ENCODE measurements around the gene TAF1B. TPM values are rescaled to one million over a fixed set of nuclear protein-coding genes. Genes with fewer than 3 reads are reported as not detected.

Gene TAF1B
- total and polyA plus RNA-seq, 10 of the 15 experiments (the other 5 are each of a cell fraction or from before 2014, with no cell fraction given): 8.1 to 18.3 (median 12.4) TPM

DNA sequence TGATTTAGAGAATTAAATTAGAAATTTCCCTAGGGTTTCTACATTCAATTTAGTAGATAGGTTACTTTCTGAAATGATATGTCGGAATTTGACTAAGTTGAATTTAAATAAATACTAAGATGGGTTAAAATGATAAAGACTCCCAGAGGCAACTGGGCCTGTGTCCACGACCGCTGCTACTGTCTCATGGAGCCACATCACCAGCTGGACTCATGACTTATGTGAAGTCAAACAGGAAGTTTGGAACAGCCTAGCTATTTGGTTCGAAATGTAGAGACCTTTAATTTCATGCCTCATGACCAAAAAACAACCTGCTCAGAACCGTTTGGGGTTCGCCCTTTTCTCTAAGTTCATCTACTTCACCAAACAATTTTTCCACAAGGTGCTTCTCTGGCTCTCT lies 130.4 kb downstream of the TAF1B start:
- Histone ChIP-seq H4K20me1 (ENCODE audit: control insufficient read depth, insufficient read depth) (no peaks in the 10 kb centered on the region), H3K4me3 (no peak overlapping the region), H3K79me2 (ENCODE audit: control insufficient read depth, insufficient read depth, low read length) (no peaks in the 10 kb centered on the region), H3K27ac (ENCODE audit: control insufficient read depth, insufficient read depth) (no peak overlapping the region), H3K27me3 (replicated peaks in 1 of 2; ENCODE audit: control insufficient read depth in 2 of 2, insufficient read depth in 2 of 2, low read length in 1 of 2) (no peaks in the 10 kb centered on the region), H3K9ac (ENCODE audit: control insufficient read depth, insufficient read depth, low read length) (no peak overlapping the region), H3K4me2 (ENCODE audit: control insufficient read depth, insufficient read depth) (no peak overlapping the region), H3K36me3 (ENCODE audit: control insufficient read depth in 2 of 2, insufficient read depth in 2 of 2, low read length in 1 of 2) (no peaks in the 10 kb centered on the region), H3K4me1 (ENCODE audit: control insufficient read depth, insufficient read depth, low read length) (no peaks in the 10 kb centered on the region), H3K9me3 (replicated peaks; ENCODE audit: control insufficient read depth, insufficient read depth, low read length) (no peaks in the 10 kb centered on the region; the same call in 2 of the 3 replicates), H2AFZ (ENCODE audit: control insufficient read depth, low read depth, low read length) (no peak overlapping the region)
- ChIA-PET POLR2A (no interaction called here), SMC1A (ENCODE audit: uncharacterized antibody, unreplicated experiment) (interaction anchor here (1.0 kb wide), 1 partner anchor 147 kb away, joined by 3 read pairs; no protein-coding TSS in a partner anchor), CTCF (interaction anchor here (1.5 to 3.4 kb wide), 2 partner anchors 11 to 12 kb away, joined by 3 to 21 read pairs; no protein-coding TSS in a partner anchor), RAD21 (ENCODE audit: unreplicated experiment) (no interaction called here)
- FAIRE-seq (no peak), DNase-seq (ENCODE audit: low read depth, low spot score) (no peak), ATAC-seq (no peak)
- in situ Hi-C loops (cut with MboI): no loop called here
- TF ChIP-seq HDAC2 (IDR thresholded peaks at IDR 0.05): no peak
- no peak for TF ChIP-seq JUND (IDR thresholded peaks at IDR 0.05; ENCODE audit: low read depth, low read length)
- TF ChIP-seq YBX1 (IDR thresholded peaks at IDR 0.05): no peak
- no peak for TF ChIP-seq ASH2L (IDR thresholded peaks at IDR 0.05; ENCODE audit: borderline replicate concordance, low read depth)
- no peak for TF ChIP-seq SMAD1 (IDR thresholded peaks at IDR 0.05; ENCODE audit: low read depth, partially characterized antibody)
- no peak for TF ChIP-seq SMARCA5 (IDR thresholded peaks at IDR 0.05)
- BruUV-seq (replicated peaks): no TSS peak
- intact Hi-C loops (cut with micrococcal nuclease; ENCODE audit: unreplicated experiment): no loop called here
- 75% methylated on average over 6 of the region's 6 CpGs for whole genome bisulfite sequencing (ENCODE audit: insufficient coverage, insufficient replicate concordance, low lambda C conversion rate, missing lambda C conversion rate)

DNA sequence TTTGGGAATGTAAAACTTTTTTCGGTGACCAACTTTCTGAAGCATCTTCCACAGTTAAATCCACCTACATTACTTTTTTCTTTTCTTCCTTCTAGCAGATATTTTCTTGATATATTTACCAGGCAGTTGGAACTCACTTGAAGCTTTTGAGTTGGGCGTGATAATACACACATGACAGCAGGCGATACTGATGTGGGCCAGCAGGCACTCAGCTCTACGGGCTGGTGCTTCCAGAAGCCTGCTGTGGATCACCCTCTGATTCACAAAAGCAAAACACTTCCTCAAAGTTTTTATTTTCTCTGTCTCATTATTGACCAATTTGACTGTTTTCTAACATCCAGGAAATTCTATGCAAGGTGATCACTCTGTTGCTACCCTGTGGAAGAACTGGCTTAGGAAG lies 131.1 kb downstream of the TAF1B start:
- TF ChIP-seq, protein P1, sequence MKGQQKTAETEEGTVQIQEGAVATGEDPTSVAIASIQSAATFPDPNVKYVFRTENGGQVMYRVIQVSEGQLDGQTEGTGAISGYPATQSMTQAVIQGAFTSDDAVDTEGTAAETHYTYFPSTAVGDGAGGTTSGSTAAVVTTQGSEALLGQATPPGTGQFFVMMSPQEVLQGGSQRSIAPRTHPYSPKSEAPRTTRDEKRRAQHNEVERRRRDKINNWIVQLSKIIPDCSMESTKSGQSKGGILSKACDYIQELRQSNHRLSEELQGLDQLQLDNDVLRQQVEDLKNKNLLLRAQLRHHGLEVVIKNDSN (IDR thresholded peaks at IDR 0.05; ENCODE audit: borderline replicate concordance, extremely low read length, insufficient read depth, low read depth, low read length): no peak
- TF ChIP-seq CBFB (IDR thresholded peaks at IDR 0.05; ENCODE audit: low read depth) (no peak), SMAD5 (IDR thresholded peaks at IDR 0.05; ENCODE audit: low read depth) (no peak), EGR1 (IDR thresholded peaks at IDR 0.05; ENCODE audit: borderline replicate concordance in 1 of 2, low read depth in 2 of 2, low read length in 2 of 2) (no peak), RAD21 (IDR thresholded peaks at IDR 0.05; ENCODE audit: insufficient read depth, low read depth, low read length) (no peak), ZZZ3 (IDR thresholded peaks at IDR 0.05; ENCODE audit: control insufficient read depth, insufficient read length, low read depth) (no peak), HDGF (IDR thresholded peaks at IDR 0.05) (no peak), TCF12 (IDR thresholded peaks at IDR 0.05; ENCODE audit: low read depth, low read length) (no peak), ZNF622 (IDR thresholded peaks at IDR 0.05) (no peak)
- TF ChIP-seq, protein P2, sequence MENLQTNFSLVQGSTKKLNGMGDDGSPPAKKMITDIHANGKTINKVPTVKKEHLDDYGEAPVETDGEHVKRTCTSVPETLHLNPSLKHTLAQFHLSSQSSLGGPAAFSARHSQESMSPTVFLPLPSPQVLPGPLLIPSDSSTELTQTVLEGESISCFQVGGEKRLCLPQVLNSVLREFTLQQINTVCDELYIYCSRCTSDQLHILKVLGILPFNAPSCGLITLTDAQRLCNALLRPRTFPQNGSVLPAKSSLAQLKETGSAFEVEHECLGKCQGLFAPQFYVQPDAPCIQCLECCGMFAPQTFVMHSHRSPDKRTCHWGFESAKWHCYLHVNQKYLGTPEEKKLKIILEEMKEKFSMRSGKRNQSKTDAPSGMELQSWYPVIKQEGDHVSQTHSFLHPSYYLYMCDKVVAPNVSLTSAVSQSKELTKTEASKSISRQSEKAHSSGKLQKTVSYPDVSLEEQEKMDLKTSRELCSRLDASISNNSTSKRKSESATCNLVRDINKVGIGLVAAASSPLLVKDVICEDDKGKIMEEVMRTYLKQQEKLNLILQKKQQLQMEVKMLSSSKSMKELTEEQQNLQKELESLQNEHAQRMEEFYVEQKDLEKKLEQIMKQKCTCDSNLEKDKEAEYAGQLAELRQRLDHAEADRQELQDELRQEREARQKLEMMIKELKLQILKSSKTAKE (IDR thresholded peaks at IDR 0.05; ENCODE audit: low read depth, poor library complexity, severe bottlenecking): no peak
- CTCF ChIA-PET: interaction anchor here (1.0 to 3.4 kb wide), 3 partner anchors 10 to 75 kb away, joined by 3 to 21 read pairs (median 5); no protein-coding TSS in a partner anchor
- WGBS (ENCODE audit: insufficient coverage, insufficient replicate concordance, low lambda C conversion rate, missing lambda C conversion rate): 42% methylated on average over 4 of the region's 4 CpGs
- Histone ChIP-seq H4K20me1 (ENCODE audit: control insufficient read depth, insufficient read depth) (no peaks in the 10 kb centered on the region), H2AFZ (ENCODE audit: control insufficient read depth, low read depth, low read length) (no peak overlapping the region), H3K4me2 (ENCODE audit: control insufficient read depth, insufficient read depth) (no peak overlapping the region), H3K27ac (ENCODE audit: control insufficient read depth, insufficient read depth) (no peak overlapping the region), H3K9me3 (replicated peaks; ENCODE audit: control insufficient read depth, insufficient read depth, low read length) (no peaks in the 10 kb centered on the region; the same call in 2 of the 3 replicates), H3K9ac (ENCODE audit: control insufficient read depth, insufficient read depth, low read length) (no peak overlapping the region), H3K4me3 (no peak overlapping the region), H3K4me1 (ENCODE audit: control insufficient read depth, insufficient read depth, low read length) (no peaks in the 10 kb centered on the region), H3K36me3 (ENCODE audit: control insufficient read depth in 2 of 2, insufficient read depth in 2 of 2, low read length in 1 of 2) (no peaks in the 10 kb centered on the region), H3K79me2 (ENCODE audit: control insufficient read depth, insufficient read depth, low read length) (no peaks in the 10 kb centered on the region), H3K27me3 (replicated peaks in 1 of 2; ENCODE audit: control insufficient read depth in 2 of 2, insufficient read depth in 2 of 2, low read length in 1 of 2) (no peaks in the 10 kb centered on the region)
- FAIRE-seq: no peak
- in situ Hi-C loops (cut with MboI) (no loop called here), intact Hi-C loops (cut with micrococcal nuclease; ENCODE audit: unreplicated experiment) (no loop called here)
- SMC1A ChIA-PET (ENCODE audit: uncharacterized antibody, unreplicated experiment): interaction anchor here (0.6 to 1.0 kb wide), 2 partner anchors 148 to 434 kb away, joined by 3 read pairs; no protein-coding TSS in a partner anchor
- RAD21 ChIA-PET (ENCODE audit: unreplicated experiment): no interaction called here
- BruUV-seq (replicated peaks): no TSS peak
- DNase-seq (ENCODE audit: low read depth, low spot score): no peak
- no peak for ATAC-seq
- POLR2A ChIA-PET: no interaction called here

Measured in GM12878 (cell line).